ENCODE results near the gene IKZF1.

DNA sequence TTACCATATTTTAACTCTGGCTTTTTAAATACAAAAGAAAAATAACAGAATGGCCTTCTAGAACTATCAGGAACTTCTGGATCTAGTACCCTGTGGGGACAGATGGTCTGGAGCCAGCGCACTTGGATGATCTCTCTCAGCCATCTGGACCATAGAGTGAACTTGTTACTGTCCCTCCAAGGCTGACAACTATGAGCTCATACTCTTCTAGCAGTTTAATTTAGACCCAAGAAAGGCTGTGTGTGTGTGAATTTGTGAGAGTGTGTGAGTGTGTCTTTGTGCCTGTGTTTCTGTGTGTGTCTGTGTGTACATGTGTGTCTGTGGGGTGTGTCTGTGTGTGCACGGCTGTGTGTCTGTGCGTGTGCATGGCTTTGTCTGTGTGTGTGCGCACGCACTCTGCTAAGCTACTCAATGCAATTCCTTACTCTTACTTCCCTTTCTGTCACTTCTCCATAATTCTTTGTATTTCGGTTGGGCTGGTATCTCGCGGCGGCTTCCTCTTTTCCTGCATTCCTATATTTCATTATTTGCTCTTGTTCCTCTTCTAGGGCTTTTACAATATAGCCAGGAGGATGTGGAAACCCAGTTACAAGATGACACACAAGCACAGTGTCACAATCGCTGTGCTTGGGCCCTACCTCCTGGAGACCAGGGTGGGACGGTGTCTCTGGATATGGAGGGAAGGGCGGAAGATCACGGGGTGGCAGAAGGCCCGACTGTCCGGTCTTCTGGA lies 51.9 kb downstream of the IKZF1 start:
- TF ChIP-seq, protein P1, sequence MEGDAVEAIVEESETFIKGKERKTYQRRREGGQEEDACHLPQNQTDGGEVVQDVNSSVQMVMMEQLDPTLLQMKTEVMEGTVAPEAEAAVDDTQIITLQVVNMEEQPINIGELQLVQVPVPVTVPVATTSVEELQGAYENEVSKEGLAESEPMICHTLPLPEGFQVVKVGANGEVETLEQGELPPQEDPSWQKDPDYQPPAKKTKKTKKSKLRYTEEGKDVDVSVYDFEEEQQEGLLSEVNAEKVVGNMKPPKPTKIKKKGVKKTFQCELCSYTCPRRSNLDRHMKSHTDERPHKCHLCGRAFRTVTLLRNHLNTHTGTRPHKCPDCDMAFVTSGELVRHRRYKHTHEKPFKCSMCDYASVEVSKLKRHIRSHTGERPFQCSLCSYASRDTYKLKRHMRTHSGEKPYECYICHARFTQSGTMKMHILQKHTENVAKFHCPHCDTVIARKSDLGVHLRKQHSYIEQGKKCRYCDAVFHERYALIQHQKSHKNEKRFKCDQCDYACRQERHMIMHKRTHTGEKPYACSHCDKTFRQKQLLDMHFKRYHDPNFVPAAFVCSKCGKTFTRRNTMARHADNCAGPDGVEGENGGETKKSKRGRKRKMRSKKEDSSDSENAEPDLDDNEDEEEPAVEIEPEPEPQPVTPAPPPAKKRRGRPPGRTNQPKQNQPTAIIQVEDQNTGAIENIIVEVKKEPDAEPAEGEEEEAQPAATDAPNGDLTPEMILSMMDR (IDR thresholded peaks at IDR 0.05; ENCODE audit: insufficient read depth, low read depth, low read length), result no peak
- no peak for TF ChIP-seq EZH2 (IDR thresholded peaks at IDR 0.05; ENCODE audit: insufficient read depth, low read length)
